HG03159 (cell line): ENCODE data around the gene CARMIL1.

Experiments
- ATAC-seq: cut with Tn5 transposase; IDR thresholded peaks from one replicate; pipeline ENCODE4 v1.9.1; 2021; ENCODE audit warnings: mild to moderate bottlenecking, moderate library complexity; ENCODE audit not compliant: unreplicated experiment

Gene CARMIL1

GRCh38 chr6:25464225-25464624 is 185.1 kb downstream of the CARMIL1 start:
- ATAC-seq = no peak

- ATAC-seq = no peak
Observed at GRCh38 chr6:25465941-25466340, 186.8 kb downstream of the CARMIL1 start.

- no peak for ATAC-seq
Observed at GRCh38 chr6:25468881-25469280, 189.7 kb downstream of the CARMIL1 start.

DNA sequence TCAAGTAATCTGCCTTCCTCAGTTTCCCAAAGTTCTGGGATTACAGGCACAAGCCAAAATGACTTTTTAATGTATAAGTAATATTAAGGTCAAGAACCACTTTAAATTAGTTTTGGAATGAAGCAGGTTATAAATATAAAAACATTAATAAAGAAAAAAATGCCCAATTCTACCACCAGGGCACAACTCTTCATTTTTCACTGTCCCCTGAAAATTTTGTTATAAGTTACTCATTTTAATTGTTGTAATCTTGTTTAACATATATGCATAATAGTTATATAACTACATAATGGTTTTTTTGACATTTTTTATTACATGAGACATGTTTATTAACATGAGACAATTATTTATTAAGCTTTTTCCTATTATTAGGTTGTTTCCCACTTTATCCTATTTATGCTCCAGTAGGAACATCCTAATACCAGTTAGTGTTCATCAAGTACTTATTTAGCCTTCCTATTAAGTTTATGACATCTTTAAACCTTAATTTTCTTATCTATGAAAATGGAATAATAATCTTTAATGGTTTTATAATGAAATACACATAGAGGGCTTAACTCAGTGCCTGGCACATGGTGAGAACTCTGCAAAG is 190.7 kb downstream of the CARMIL1 start:
- ATAC-seq = no peak

DNA sequence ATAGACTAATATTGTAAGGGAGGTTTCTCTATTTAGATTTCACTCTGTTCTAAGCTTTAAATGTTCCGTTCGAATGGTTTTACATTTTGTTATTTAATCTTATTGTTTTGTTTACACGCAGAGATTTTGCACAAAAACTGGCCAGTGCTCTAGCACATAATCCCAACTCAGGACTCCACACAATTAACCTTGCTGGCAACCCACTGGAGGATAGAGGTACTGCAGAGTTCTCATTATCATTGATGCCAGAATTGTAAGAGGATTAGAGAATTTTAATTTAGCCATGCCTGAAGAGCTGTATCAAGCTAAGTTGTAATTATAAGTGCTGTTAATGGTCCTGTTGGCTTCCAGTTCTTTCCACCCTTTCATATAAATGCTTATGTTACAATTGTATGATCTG is 193.1 kb downstream of the CARMIL1 start:
- no peak for ATAC-seq

GRCh38 chr6:25472906-25473305 is 193.7 kb downstream of the CARMIL1 start:
- no peak for ATAC-seq

GRCh38 chr6:25473447-25473846 is 194.3 kb downstream of the CARMIL1 start:
- no peak for ATAC-seq

GRCh38 chr6:25476126-25476525 is 197.0 kb downstream of the CARMIL1 start:
- no peak for ATAC-seq

- no peak for ATAC-seq
Observed at GRCh38 chr6:25477006-25477590, 197.9 kb downstream of the CARMIL1 start.

- ATAC-seq = no peak
Observed at GRCh38 chr6:25478973-25479372, 199.8 kb downstream of the CARMIL1 start.

- ATAC-seq = no peak
Observed at GRCh38 chr6:25481267-25481666, 202.1 kb downstream of the CARMIL1 start.

DNA sequence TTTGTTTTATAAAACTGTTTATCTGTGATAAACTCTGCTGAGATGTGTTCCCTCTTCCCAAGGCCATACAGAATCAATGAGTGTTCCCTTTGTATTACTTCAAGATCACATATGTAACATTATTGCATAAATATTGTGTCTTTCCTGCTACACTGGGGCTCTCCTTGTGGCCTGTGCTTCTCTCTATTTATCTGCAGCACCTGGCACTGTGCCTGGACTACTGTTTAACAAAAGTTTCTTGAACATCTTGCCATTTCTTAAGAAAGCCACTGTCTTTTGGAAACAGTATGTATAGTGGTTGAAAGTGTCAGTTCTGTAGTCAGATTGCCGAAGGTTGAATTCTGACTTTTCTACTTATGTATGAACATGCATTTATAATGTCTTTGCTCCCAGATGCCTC is 203.8 kb downstream of the CARMIL1 start:
- no peak for ATAC-seq

GRCh38 chr6:25483943-25484342 is 204.8 kb downstream of the CARMIL1 start:
- ATAC-seq = no peak

GRCh38 chr6:25484900-25485299 is 205.7 kb downstream of the CARMIL1 start:
- no peak for ATAC-seq

GRCh38 chr6:25485821-25486534 is 206.8 kb downstream of the CARMIL1 start:
- no peak for ATAC-seq

DNA sequence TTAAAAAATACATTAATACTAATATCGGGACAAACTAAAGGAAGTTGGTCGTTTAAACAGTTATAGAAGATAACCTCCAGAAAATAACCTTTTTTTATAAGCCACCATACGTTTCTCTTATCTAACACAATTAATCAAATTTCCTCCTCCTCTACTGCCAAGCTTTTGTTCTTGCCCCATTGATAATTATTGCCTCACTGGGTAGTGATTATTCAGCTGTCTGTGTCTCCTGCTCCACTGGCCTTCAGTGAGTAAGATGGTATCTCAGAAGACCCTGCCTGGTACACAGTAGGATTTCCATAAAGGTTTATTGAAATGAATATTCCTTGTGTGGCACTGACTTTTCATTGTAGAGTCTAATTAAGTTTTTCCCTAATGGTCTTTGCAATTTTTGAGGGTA is 207.4 kb downstream of the CARMIL1 start:
- no peak for ATAC-seq

GRCh38 chr6:25487012-25487411 is 207.8 kb downstream of the CARMIL1 start:
- ATAC-seq = no peak

DNA sequence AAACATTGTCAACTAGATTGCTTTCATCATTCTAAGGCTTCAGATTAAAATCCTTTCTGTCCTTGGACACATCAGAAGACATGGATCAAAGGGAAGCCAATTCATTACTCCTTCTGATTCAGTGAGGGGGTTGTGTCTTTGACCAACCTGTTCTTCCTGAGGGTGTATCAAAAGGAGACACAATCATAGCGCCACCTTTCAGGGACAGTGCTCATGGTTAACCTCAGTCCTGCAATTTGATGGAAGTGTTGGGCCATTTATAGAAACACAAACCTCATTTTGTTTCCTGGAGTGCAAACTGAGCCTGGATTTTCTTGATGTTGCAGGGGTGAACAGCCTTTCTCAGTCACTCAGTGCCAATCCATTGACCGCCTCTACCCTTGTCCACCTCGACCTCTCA is 209.0 kb downstream of the CARMIL1 start:
- no peak for ATAC-seq

DNA sequence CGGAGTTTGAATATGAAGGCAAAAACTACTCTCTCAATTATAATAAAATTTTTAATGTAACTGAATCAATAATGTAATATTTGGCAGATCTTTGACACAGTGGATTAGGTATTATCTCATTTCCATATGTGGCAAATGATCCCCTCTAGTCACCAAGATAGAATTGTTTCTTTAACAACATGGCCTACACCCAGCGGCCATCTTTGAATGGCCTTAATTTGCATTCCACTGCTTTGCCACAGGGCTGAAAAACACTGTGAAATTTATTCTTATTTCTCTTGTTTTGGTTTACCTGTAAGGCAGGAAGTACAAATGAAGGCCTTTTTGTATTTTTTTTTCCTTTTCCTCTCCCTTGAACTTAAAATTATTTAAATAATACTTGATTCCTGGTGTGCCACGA is 210.2 kb downstream of the CARMIL1 start:
- no peak for ATAC-seq

- ATAC-seq = peak; percentile 89
Observed at GRCh38 chr6:25490018-25490801, 211.0 kb downstream of the CARMIL1 start.

GRCh38 chr6:25492951-25493350 is 213.8 kb downstream of the CARMIL1 start:
- ATAC-seq = no peak

DNA sequence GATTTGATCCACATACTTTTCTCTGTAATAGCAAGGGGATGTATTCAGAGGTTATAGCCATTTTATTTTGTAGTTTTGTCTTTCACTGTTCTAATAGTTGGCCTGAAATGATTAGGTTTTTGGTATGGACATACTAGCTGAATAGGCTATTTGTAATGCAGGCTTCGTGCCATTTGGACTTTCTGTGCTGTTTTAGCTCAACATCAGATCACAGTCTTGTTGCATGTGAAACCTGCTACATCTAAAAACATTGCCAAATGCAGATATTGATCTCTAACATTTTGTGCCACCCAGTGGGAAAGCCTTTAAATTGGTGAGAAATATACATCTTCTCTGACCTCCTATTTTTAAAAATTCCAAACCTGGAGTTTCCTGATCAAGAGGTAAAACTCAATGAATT is 215.3 kb downstream of the CARMIL1 start:
- no peak for ATAC-seq
